Epithelial cell of proximal tubule (primary cell): ENCODE results near the gene PRR35. TPM values are rescaled to one million over a fixed set of nuclear protein-coding genes. Genes with fewer than 3 reads are reported as not detected.

Experiments
- DNase-seq: peaks from one replicate; pipeline ENCODE4 v3.0.0-alpha.2; 2011; ENCODE audit warnings: low read depth
- H3K4me3 ChIP-seq: 2 replicates; pipeline ENCODE4 v1.5.1; 2011; ENCODE audit warnings: low read depth, mild to moderate bottlenecking, low read length
- CTCF ChIP-seq: conservative IDR thresholded peaks from 2 replicates; pipeline ENCODE4 v1.5.1; 2012; ENCODE audit warnings: low read depth, mild to moderate bottlenecking, low read length
- total RNA-seq: library from RNA; depleted of rRNA; stranded (reverse); fragments of >200 nt; gene quantifications from 2 replicates; pipeline ENCODE4 v1.2.3, GENCODE V29; 2015

Gene PRR35
- total RNA-seq, 1 donor from 2014 or later = not detected

GRCh38 chr16:534856-535445 lies 25.2 kb upstream of the PRR35 start:
- TF ChIP-seq CTCF = no peak
- H3K4me3 ChIP-seq = no peak overlapping the region
- DNase-seq = no peak

- TF ChIP-seq CTCF = no peak
- no peak for DNase-seq
- no peak overlapping the region for H3K4me3 ChIP-seq
Observed at GRCh38 chr16:535446-536405, 24.5 kb upstream of the PRR35 start.

DNA sequence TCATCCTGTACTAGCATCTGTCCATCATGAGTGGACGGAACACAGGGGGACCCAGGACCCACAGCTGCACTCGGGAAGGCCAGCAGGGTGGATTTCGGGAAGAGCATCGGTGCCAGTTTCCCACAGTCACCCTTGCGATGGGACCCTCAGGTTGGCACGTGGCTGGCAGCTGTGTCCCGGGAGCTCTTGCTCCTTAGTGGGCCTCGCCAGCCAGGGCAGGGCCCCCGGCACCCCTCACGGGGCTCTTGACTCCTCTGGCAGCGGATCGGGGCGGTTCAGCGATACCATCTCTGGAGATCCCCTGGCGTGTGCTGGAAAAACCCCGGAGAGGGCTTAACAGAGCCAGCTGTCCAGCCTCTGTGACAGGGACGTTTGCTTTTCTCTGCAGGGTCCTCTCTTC lies 23.4 kb upstream of the PRR35 start:
- no peak overlapping the region for H3K4me3 ChIP-seq
- no peak for TF ChIP-seq CTCF
- DNase-seq = no peak

DNA sequence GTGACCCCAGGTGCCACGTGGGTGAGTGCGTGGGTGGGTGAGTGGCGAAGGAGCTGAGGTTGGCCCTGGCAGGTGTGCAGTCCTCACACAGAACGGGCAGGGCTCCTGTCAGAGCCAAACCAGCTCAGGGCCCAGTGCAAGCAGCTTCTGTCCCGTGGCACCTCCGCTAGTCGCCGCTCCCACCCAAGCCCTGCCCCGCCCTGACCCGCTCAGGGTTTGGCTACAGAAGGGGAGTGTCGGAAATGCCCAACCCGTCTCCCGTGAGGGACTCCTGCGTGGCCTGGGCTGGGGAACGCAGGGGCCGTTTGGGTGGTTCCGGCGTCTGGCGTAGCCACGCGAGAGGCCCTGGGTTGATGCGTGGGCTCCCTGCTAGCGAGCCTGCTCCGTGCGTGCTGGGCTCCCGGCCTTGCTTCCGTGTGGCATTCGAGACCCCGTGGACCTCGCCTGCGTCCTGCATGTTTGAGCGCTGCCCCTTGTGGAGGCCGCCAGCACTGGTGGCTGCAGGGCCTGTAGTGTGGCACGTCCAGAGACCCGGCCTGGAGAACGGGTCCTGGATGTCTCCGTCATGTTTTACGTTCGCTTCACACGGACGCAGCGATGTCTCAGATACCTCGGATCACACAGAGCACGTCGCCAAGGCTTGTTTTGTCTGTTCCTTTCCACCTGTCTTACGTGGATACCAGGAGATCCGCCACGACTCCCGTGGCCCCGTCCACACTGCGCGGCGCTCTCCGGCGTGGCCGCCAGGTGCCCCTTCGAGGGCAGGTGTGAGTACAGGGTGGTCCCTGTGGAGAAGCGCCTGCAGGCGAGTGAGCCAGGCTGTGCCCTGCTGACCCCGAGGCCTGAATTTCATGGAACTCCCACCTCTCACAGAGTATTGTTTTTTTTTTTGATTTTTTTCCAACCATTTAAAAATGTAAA lies 22.5 kb upstream of the PRR35 start:
- TF ChIP-seq CTCF = no peak
- no peak overlapping the region for H3K4me3 ChIP-seq
- DNase-seq = no peak

DNA sequence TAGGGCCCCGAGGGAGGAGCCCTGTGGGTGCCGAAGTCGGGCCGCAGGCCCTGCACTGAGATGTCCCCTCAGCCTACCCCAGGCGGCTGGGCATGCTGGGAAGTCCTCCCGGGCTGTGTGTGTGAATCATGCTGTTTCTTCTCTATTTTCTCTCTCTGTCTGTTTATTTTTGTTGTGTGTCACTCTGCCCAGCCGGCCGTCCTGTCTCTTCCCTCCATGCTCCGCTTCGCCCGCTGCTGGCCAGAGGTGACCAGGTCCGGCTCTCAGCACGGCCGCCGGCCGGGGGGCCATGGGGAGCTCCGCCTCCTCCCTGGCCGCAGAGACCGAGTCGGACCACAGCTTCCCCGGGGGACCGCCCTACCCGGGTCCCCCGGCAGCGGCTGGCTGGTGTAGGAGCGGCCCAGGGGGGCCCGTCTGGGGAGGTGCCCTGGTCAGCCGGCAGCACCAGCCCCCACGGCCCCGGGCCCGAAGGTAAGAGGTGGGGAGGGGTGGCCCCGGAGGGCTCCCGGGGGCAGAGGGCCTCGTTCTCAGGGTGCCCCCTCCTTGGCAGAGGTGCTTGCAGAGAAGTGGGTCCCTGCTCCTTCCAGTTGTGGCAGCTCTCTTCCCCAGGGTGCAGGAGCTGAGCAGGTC lies 20.2 kb upstream of the PRR35 start:
- no peak overlapping the region for H3K4me3 ChIP-seq
- no peak for DNase-seq
- no peak for TF ChIP-seq CTCF

GRCh38 chr16:540645-541340 lies 19.4 kb upstream of the PRR35 start:
- H3K4me3 ChIP-seq = no peak overlapping the region
- DNase-seq = no peak
- TF ChIP-seq CTCF = no peak
